Left hindlimb (tissue), 1 donor: ENCODE results near the gene CASP12.

Experiments
- DNase-seq: peaks from one replicate; pipeline ENCODE4 v3.0.0-alpha.2; 2018

The CASP12 gene

DNA sequence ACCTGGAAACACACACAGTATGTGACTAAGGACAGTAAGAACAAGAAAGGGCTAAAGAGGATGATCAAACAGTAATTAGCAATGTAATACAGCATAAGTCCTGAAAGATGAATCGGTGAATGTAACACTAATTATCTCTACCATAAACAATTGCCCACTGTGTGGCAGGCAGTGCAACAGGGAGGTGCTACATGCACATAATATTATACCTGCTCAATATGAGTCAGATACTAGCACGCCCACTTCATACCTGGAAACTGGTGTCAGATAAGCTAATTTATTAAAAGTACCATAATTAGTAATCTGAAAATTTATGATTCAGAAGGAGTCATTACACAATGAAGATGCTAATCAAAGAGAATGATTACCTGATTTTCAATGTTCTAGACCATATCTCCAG is 14.9 kb downstream of the CASP12 start:
- no peak for DNase-seq

DNA sequence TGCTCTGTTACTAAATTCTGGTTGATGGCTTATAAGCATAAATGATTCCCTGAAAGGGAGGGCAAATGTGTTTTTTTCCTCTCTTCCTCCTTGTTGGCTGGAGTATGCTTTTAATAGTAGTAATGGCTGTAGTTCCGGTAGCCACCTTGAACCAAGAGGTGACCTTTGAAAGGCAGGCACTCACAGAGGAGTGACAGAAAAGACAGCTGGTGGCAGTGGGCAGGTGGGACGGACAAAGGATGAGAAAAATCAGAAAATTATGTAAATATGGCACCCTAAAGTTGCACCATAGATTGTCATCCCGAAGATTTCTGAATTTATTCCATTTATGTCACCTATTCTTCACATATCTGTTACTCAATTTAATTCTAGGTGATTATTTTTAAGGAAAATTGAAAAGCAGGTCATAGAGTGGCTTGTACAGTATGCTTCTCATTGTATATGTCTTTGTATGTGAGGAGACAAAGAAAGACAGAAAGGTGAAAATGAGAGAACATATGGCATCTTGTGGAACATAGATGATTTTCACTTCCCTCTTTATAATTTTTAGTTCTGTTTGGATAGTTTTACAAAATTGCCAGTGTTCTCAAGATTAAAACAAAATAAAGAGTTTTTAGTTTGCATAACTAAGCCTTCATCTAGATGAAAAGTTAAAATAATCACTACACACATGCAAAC is 17.0 kb downstream of the CASP12 start:
- DNase-seq = no peak

DNA sequence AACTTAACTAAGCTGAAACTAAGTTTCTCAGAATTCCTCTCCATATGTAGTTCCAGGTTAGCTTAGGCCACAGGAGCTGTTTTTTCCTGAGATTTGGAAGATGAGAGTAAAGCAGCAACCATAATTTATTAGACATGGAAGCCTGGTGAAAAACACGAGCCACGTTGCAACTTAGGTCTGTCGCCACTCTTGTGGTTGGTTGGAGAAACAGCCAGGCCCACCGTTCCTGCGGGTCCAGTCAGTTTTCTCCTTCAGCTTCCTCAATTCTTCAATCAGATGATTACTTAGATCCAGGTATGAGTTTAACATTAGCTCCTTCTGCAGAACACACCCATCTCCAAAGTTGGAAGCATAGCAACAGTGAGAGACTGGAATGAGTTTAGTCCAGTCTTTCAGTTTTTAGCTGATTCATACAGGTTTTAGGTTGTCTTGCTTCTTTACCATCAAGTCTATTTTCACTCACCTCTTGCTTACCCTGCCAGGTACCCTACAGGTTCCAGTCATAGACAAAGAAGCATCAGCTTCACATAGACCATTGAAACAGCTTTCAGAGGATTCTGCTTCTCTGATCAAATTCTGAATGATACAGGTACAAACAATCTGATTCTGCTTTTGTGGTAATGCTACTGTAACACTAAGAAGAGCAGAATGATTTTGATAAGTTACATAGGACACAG is 18.6 kb downstream of the CASP12 start:
- no peak for DNase-seq

DNA sequence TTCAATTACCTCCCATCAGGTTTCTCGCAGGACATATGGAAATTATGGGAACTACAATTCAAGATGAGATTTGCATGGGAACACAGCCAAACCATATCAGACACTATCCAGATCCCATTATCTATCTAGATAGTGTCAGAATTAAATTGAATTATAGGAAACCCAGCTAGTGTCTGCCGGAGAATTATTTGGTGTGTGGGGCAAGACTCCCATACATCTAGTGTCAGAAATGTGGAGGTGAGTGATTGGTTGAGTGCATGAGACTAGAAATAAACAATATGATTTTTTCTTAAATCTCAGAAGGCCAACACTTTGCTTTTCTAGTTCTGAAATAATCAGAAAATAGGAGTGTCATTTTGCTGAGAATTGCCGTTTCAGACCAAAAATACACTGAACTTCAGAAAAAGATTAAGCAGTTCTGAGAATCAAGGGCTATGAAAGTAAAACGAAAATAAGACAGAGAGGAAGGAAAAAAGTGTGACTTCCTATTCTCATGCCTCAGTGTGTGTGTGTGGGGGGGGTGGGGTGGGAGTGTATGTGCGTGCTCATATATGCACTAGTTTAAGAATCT is 21.3 kb downstream of the CASP12 start:
- DNase-seq = no peak

DNA sequence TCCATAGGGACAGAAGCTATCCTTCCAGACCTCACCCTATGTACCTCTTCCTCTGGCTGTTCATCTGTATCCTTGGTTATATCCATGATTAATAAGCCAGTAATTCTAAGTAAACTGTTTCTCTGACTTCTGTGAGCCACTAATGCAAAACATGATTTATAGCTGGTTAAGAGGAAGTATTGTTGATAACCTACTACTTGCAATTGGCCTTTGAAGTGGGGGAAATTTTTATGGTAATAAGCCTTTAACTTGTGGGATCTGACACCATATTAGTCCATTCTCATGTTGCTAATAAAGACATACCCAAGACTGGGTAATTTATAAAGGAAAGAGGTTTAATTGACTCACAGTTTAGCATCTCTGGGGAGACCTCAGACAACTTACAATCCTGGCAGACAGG is 21.9 kb downstream of the CASP12 start:
- no peak for DNase-seq

DNA sequence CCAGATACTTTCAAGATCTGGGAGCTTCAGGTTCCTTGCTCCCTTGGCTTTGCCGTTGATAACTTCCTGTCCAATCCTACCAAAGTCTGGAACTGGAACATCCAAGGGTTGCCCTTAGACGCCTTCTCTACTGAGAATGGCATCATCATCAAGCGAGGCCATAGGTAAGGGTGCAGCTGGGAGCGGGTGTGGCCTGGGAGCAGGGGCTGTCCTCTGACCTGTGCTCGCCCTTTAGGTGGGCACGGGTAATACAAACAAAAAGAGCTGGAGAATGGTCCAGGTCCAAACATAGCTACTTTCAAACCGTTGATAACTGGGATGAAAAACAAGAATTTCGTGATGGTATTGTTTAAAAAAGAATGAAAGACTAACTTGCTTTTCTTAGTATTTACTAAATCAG is 25.0 kb downstream of the CASP12 start:
- no peak for DNase-seq

DNA sequence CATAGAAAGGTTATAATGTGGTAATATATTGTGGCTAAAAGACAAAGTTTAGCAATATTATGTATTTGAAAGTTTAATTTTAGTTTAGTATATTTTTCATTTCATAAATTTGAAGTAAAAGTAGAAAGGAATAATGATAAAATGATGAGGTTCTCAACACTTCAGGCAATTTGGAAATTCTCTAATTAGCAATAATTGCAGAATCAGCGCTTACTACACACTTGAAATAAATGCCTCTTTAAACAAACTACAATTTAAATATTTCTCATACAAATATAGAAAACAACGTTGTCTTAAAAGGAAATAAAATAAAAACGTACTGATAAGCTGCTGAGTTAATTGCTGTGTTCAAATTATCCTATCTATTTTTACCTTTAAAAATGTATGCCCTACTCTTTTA is 25.9 kb downstream of the CASP12 start:
- DNase-seq = no peak

DNA sequence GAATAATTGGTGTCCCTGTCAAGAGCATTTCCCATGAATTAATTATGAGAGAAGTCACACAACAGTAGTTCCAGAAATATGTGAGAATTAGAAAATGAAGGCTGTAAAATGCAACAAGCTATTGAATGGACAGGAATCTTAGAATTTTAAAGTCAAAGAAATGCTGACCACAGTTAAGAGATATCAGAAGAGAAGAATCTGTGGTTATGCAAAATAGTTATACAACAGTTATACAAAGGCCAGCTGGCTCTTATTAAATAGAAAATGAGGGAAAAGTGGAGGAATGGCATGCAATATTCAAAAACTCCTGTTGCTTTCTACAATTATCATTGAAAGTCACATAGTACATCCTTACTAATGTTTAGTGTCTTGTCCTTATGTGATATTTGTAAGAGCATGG is 27.4 kb downstream of the CASP12 start:
- DNase-seq = no peak

DNA sequence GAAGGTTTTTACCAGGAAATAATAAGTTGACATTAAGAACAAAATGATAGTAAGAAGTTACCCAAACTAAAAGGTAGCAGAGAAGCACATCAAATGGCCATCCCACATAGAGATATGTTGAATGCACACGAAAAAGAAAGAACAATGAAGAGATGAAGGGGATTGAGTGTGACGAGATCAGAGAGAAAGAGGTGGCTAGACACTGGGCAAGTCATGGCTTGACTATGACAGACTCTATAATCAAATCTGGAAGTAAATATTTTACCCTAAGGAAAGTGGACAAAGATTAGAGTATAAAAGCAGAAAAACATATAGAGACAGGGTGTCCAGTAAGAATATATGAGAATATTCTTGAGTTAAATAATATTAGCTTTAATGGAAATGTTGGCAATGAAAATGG is 31.4 kb downstream of the CASP12 start:
- DNase-seq = no peak

DNA sequence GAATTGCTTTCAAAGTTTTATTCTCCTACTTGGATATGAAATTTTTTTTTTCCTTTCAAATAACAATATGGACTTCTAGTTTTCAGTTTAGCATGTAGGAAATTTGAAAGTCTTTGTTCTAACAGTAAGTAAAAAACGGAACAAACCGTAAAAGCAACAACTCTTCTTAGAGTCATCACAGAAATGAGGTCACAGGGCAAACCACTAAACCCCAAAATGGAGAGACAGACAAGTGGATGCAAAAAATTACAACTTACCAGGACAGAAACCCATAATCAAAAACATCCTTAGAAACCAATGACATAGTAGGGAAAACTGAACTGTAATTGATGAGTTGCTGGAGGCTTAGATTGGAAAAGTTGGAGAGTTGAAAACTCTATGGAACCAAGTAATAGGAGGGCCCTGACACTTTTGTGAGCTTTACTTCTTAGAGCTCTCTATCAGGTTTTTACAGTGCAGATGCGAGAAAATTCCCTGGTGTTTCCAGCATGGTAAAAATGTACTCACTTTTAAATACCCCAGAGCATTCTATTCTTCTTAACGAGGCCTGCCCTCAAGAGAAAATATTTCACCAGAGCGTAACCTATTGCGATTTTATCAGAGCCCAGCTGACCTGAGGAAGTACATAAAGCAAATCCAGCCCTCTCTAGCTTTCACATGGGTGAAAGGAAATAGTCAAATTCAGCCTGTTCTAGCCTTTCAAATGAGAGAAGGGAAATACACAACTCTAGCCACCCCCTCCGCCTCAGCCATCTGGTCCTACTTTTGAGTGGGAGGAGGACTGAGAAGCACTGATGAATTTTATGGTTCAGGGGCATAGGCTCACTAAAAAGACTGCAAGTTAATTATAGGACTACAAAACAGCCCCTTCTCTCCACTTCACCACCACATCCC is 39.1 kb downstream of the CASP12 start:
- DNase-seq = peak; percentile 33

DNA sequence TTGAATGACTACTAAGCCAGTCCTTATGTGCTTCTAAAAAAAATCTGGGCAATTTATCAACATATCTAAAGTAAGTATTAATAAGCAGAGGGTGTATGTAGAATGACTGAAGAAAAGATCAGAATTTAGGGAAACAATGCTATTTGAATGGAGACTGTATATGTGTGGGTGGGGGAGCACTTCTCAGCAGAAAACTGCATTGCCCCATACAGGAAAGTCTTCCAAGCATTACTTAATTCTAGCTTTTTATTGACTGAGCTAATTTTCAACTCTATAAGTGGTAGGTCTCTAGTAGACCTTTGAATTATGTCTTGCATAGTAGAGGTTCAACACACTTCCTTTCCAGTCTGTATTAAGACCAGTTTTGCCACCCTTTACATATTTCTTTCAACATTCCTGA is 41.7 kb downstream of the CASP12 start:
- DNase-seq = no peak

DNA sequence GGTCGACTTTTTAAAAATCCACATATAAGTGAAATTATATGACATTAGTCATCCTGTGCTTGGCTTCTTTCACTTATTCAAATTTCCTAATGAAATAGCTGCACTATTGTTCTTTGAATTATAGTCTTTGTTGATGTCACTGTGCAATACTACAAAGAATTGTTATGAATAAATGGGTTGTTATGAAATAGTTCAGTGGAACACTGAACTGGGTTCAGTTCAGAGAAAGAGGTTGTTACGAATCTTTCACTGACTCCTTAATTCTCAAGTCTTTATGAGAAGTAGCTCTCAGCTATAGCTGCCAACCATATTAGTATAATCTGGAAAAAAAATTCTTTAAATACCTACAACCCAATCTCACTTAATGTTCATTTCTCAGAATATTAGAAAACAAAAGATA is 42.3 kb downstream of the CASP12 start:
- no peak for DNase-seq

DNA sequence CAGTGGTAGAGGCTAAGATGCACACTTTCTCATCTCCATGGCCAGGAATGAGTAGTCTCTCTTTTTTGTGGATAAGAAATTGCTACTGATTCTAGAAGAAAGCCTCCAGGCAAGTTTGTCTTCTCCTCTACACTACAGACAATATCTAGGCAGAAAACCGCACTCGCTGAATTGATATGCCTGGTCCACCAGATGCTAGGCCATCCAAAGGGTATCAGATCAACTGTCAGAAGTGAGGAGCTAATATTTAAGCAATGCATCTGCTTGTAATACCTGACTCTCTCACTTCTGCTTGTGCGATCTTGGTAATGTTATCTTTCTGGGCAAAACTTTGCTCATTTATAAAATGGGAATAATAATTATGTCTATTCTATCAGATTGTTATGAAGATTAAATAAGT is 45.0 kb downstream of the CASP12 start:
- no peak for DNase-seq

DNA sequence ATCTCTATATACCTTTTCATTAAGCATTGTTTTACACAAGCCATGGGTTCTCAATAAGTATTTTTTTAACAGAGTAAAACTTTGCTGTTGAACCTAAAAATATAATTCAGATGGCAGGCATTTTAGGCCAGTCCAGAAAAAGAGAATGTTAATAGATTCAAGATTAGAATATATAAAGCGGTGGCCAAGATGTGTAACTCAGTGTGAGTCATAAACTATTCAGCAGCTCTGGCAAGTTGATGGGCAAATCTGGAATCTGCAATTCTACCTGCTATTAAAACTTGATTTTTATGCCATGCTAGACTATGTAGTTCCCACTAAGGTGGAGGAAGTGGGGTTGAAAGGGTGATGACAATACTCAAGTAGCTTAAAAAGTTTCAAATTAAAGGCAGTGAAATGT is 45.4 kb downstream of the CASP12 start:
- no peak for DNase-seq

DNA sequence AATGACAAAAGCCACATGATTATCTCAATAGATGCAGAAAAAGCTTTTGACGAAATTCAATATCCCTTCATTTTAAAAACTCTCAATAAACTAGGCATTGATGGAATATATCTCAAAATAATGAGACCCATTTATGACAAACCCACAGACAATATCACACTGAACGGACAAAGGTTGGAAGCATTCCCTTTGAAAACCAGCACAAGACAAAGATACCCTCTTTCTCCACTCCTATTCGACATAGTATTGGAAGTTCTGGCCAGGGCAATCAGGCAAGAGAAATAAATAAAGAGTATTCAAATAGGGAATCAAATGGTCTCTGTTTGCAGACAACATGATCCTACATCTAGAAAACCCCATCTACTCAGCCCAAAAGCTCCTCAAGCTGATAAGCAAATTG is 52.0 kb downstream of the CASP12 start:
- DNase-seq = no peak

DNA sequence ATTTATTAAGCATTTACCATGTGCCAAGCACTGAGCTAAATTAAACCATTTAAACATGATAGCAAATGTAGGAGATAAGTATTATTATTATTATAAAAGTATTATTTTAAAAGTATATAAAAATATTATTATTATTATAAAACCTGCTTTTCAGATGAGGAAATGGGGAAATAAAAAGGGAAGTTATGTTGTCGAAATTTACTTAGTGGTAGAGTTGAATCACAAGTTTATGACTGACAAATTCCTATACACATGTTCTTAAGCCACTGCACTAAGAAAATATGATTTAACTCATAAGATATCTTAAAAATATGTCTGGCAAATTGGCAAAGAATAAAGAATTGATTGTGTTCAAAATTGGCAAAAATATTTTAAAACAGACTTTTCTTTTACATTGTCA is 53.8 kb downstream of the CASP12 start:
- DNase-seq = no peak

DNA sequence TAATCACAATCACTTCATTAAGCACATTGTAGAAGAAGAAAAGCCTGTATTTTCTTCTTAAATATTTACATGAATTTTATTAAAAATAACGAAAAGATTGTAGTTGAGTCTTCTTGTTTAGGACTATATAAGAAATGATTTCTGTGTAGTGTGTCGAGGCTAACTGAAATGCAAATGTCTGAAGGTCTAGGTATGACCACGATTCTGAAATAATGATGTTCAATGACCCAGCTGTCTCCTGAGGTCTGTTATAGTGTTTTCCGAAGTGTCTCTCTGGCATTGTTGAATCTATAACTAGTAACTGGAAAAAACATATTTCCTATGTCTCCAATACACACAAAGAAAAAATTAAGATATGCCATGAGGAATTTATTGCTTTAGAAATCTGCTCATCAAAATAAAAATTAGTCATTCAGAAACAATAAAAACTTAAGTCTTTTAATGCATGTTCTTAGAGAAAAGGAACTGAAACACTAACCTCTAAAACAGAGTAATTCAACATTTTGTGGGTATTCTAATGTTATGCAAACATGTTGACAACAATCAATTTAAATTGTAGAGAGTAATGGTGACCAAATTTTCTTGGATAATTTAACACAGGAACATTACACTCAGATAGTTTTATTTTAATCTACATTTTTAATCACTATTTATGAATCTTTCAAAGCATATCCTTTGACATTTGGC is 55.0 kb downstream of the CASP12 start:
- DNase-seq = no peak

DNA sequence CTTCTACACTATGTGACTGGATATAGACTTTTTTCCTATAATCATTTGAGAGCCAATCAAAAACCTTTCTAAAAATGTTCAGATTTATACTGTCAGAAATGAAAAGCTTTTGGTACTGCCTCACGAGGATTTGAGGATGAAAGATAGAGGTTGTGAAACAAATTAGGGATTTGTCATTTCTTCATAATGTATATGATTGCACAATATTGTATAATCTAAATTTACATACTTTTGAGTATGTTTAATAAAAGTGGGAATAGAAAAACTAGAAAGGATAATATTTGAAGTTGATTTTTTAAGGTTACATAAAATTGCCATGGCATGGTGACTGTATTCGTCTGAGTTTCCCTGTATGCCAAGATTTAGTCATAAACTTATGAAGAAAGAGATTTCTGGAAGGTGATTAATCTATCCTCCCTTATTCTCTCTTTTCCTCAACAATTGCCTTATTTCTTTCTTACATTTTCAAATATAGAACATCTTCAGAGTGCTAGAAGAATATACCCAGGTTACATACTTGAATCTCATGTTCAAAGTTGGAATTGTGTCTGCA is 56.2 kb downstream of the CASP12 start:
- no peak for DNase-seq

DNA sequence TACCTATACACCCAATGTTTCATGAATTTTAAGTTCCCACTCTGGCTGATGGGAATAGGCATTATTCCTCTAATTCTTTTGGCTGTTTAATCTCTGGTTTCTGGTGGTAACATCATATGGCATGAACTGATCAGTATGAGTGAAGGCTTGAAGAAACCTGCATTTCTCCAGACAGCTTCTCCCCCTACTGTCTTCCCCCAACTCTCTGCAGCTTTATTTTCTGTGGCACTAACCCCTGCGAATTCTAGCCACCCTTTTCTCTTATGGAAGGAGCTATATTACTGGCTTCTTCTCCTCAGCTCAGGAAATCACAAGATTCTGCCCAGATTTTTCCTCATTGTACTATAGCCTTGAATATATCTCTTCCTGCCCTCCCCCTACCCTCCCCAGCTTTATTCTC is 57.1 kb downstream of the CASP12 start:
- DNase-seq = no peak

DNA sequence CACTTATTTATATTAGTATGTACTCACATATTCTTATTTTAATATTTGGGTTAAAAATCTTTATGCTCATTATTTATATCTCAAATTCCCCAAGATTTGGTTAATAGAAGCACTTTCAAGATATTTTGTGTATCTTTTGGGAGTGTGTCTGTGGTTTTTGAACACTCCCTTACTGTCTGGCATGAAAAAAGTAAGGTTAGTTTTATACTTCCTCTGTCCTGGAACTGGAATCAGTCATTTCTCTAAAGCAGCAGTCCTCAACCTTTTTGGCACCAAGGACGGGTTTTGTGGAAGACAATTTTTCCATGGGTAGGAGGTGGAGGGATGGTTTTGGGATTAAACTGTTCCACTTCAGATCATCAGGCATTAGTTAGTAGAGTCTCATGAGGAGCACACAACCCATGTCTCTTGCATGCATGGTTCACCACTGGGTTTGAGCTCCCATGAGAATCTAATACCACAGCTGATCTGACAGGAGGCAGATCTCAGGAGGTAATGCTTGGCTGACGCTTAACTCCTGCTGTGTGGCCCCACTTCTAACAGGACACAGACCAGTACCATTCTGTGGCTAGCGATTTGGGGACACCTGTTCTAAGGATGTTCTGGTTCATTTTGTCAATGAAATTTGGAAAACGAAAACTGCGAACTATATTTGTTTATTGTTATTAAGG is 60.2 kb downstream of the CASP12 start:
- DNase-seq = no peak

DNA sequence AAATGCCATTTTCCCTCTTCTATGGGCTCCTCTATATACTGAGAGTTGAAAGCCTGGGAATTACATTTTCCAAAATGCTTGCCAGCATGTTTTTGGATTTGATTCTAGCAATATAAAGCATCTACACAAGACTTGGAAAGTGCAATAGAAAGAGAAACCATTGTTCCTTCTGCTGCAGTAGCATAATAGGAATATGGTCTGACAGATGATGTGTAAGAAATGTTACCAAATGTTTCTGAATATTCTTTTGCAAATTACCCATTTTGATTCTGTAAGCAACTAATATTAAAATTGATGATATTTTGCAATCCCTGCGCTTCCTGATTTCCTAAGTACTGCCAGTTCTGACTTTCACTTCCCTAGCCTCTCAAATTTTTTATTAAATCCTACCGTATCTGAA is 61.6 kb downstream of the CASP12 start:
- DNase-seq = no peak
